Uterus (tissue), 4 donors: ENCODE measurements around the gene OR2T6. TPM values are rescaled to one million over a fixed set of nuclear protein-coding genes. Genes with fewer than 3 reads are reported as not detected.

ENCODE experiments used
- DNase-seq, 2 donors: peaks; one replicate each; pipeline ENCODE4 v3.0.0-alpha.2; 2019 to 2020
- H3K27ac ChIP-seq, 2 donors: fragments of 200-600 bp; sonication (generic); 1 replicate in 1 of 2; 2 replicates in 1 of 2; pipeline ENCODE4 v1.5.1; 2016 to 2018
- H3K27me3 ChIP-seq, 2 donors: fragments of 200-600 bp; sonication (generic); one replicate each; pipeline ENCODE4 v1.5.1; 2018 to 2019; ENCODE audit warnings: control low read depth in 1 of 2
- H3K36me3 ChIP-seq, 2 donors: fragments of 200-600 bp; sonication (generic); one replicate each; pipeline ENCODE4 v1.5.1; 2019; ENCODE audit warnings: control low read depth in 1 of 2
- H3K4me1 ChIP-seq, 2 donors: fragments of 200-600 bp; sonication (generic); one replicate each; pipeline ENCODE4 v1.5.1; 2018 to 2019; ENCODE audit warnings: control low read depth in 1 of 2
- H3K4me3 ChIP-seq, 2 donors: fragments of 200-600 bp; sonication (generic); 1 replicate in 1 of 2; 2 replicates in 1 of 2; pipeline ENCODE4 v1.5.1; 2018 to 2019; ENCODE audit warnings: mild to moderate bottlenecking in 1 of 2
- H3K9me3 ChIP-seq, 2 donors: fragments of 200-600 bp; sonication (generic); one replicate each; pipeline ENCODE4 v1.5.1; 2019; ENCODE audit warnings: control low read depth in 1 of 2
- POLR2A ChIP-seq, 2 donors: fragments of 450-650 bp; IDR thresholded peaks; one replicate each; pipeline ENCODE4 v1.6.1; 2016; ENCODE audit warnings: antibody characterized with exemption in 2 of 2, mild to moderate bottlenecking in 1 of 2, moderate library complexity in 1 of 2
- intact Hi-C: fragments of 100-400 bp; cut with DNase I; formaldehyde crosslinking; loops from one replicate; pipeline ENCODE4 v1.15.1; 2023; ENCODE audit warnings: low total_unique reads
- total RNA-seq, 4 donors: library from RNA; depleted of rRNA in 3 of 4; stranded (reverse); fragments of >200 nt in 3 of 4; gene quantifications; one replicate each; pipeline versions ENCODE4 v1.1.0 to v1.2.4, GENCODE V29; 2014 to 2023
- TF ChIP-seq, protein P1 (sequence below), 4 experiments: fragments of 200-600 bp in 2 of 4; fragments of 450-650 bp in 2 of 4; sonication (generic) in 2 of 4; IDR thresholded peaks; one replicate each; pipeline ENCODE4 v1.5.1; 2016 to 2019; ENCODE audit warnings: antibody characterized with exemption in 4 of 4, mild to moderate bottlenecking in 2 of 4, moderate library complexity in 1 of 4
- donor health status: DM: yes; HTN: yes; CAD: no.

The OR2T6 gene
- total RNA-seq, 4 donors from 2014 or later, result not detected

DNA sequence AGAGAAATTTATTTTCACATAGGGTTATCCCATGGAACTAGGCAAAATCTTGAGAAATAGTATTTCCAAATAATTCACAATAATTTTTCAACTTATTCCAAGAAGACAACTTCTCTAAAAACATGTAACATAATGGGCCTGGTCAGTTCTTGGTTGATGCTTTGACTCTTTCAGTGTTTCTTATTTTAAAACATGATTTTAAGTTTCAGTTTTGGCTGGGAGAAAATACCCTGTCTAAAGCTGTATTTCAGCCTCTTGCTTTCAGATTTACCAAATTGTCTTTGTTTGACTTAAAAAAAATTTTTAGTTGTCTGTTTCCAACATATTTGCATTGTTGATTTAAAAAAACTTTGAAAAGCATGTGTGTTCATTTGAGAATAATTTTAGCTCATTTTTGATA, 8.9 kb upstream of the OR2T6 start:
- Histone ChIP-seq H3K27me3 (no peaks in the 10 kb centered on the region), H3K27ac (no peak overlapping the region), H3K36me3 (no peaks in the 10 kb centered on the region), H3K9me3 (no peaks in the 10 kb centered on the region), H3K4me3 (no peak overlapping the region), H3K4me1 (no peaks in the 10 kb centered on the region)
- DNase-seq, result no peak
- TF ChIP-seq, protein P1, sequence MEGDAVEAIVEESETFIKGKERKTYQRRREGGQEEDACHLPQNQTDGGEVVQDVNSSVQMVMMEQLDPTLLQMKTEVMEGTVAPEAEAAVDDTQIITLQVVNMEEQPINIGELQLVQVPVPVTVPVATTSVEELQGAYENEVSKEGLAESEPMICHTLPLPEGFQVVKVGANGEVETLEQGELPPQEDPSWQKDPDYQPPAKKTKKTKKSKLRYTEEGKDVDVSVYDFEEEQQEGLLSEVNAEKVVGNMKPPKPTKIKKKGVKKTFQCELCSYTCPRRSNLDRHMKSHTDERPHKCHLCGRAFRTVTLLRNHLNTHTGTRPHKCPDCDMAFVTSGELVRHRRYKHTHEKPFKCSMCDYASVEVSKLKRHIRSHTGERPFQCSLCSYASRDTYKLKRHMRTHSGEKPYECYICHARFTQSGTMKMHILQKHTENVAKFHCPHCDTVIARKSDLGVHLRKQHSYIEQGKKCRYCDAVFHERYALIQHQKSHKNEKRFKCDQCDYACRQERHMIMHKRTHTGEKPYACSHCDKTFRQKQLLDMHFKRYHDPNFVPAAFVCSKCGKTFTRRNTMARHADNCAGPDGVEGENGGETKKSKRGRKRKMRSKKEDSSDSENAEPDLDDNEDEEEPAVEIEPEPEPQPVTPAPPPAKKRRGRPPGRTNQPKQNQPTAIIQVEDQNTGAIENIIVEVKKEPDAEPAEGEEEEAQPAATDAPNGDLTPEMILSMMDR (IDR thresholded peaks at IDR 0.05), result no peak
- TF ChIP-seq POLR2A (IDR thresholded peaks at IDR 0.05), result no peak
- intact Hi-C loops, result no loop called here

DNA sequence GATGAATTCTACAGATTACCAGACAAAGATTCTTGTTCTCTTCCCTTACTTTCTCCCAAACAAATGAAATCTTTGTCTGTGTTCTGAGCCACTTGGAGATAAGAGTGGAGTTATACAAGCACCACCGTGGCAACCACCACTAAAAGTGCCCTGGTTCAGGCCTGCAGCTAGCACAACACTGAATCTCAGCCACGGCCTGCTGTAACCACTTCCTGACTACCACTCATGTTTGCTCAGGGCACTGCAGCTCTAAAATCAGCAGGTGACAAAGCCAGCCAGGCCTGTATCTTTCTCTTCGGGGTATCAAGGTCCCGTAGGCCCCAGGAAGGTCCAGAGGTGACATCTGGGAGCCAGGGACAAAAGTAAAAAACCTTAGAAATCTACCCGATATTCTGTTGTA, 3.2 kb upstream of the OR2T6 start:
- no peaks in the 10 kb centered on the region for H3K27me3 ChIP-seq
- intact Hi-C loops, result no loop called here
- H3K9me3 ChIP-seq, result no peaks in the 10 kb centered on the region
- no peaks in the 10 kb centered on the region for H3K36me3 ChIP-seq
- no peaks in the 10 kb centered on the region for H3K4me1 ChIP-seq
- no peak overlapping the region for H3K4me3 ChIP-seq
- TF ChIP-seq, protein P1 (IDR thresholded peaks at IDR 0.05), result no peak
- no peak for TF ChIP-seq POLR2A (IDR thresholded peaks at IDR 0.05)
- no peak for DNase-seq
- no peak overlapping the region for H3K27ac ChIP-seq

DNA sequence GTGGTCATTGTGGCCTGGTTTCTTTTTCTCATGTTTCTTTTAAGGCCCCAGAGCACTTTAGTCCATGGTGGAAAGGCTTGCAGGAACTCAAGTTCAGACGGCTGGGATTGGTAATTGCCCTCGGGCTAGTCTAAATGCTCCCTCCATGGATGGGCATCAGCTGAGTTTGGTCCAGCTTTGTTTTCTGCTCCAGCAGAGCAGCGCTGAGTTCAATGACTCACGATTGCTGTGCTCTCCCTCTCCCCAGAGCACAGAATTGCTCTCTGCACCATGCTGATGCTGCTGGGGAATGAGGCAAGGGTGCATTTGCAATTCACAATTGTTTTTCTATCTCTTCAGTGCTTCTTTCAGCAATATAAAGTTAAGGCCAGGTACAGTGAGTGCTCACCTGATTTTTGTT, 1.8 kb upstream of the OR2T6 start:
- intact Hi-C loops, result no loop called here
- no peak for DNase-seq
- Histone ChIP-seq H3K4me3 (no peak overlapping the region), H3K9me3 (no peaks in the 10 kb centered on the region), H3K27ac (no peak overlapping the region), H3K27me3 (no peaks in the 10 kb centered on the region), H3K36me3 (no peaks in the 10 kb centered on the region), H3K4me1 (no peaks in the 10 kb centered on the region)
- TF ChIP-seq, protein P1 (IDR thresholded peaks at IDR 0.05), result no peak
- no peak for TF ChIP-seq POLR2A (IDR thresholded peaks at IDR 0.05)

DNA sequence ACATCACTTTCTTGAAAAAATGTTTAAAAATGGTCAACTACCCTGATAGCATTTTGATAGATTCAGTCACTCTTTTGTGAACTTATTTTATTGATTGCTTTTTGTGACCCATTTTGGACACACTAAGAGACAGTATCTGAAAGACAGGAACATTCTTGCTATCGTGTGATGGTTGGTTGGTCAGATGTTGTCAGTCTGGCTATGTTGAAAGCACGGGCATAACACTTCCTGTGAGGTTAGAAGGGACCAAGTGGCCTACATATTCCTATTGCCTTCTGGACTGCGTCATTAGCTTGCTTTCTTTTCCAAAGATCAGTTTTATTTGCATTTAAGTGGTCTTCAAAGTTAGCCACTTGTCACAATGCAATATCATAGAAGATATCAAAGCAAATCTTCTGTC, 1.4 kb downstream of the OR2T6 start:
- TF ChIP-seq, protein P1 (IDR thresholded peaks at IDR 0.05), result no peak
- TF ChIP-seq POLR2A (IDR thresholded peaks at IDR 0.05), result no peak
- no peaks in the 10 kb centered on the region for H3K27me3 ChIP-seq
- H3K36me3 ChIP-seq, result no peaks in the 10 kb centered on the region
- no peak overlapping the region for H3K4me3 ChIP-seq
- H3K9me3 ChIP-seq, result no peaks in the 10 kb centered on the region
- no peak for DNase-seq
- H3K27ac ChIP-seq, result no peak overlapping the region
- intact Hi-C loops, result no loop called here
- no peaks in the 10 kb centered on the region for H3K4me1 ChIP-seq

DNA sequence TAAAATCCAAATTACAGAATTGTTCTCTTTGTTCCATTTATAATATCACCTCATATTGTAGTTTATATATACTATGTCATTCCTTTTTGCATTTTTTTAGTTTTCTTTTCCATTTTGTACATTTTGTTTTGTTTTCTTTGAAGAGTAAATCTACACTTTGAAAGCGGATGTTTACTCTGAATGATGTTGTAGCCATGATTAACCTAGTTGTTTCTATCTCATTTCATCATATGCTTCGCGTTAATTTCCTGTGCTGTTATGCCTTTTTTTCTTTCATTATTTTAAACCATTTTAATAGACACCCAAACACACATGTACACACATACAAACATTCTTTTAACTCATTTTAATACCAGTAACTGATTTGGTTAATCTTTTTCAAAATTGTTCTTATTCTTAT, 5.3 kb downstream of the OR2T6 start:
- no peaks in the 10 kb centered on the region for H3K36me3 ChIP-seq
- no peak overlapping the region for H3K4me3 ChIP-seq
- no peaks in the 10 kb centered on the region for H3K9me3 ChIP-seq
- TF ChIP-seq POLR2A (IDR thresholded peaks at IDR 0.05), result no peak
- TF ChIP-seq, protein P1 (IDR thresholded peaks at IDR 0.05), result no peak
- DNase-seq, result no peak
- no peak overlapping the region for H3K27ac ChIP-seq
- H3K4me1 ChIP-seq, result no peaks in the 10 kb centered on the region
- H3K27me3 ChIP-seq, result no peaks in the 10 kb centered on the region
- intact Hi-C loops, result no loop called here
